Measurements from ENCODE around the gene LOXL3. TPM values are rescaled to one million over a fixed set of nuclear protein-coding genes. Genes with fewer than 3 reads are reported as not detected.

LOXL3 gene
- total and polyA plus RNA-seq, 5 experiments from 2014 or later, result 0.06 to 0.22 (median 0.10) TPM; not detected in 1

DNA sequence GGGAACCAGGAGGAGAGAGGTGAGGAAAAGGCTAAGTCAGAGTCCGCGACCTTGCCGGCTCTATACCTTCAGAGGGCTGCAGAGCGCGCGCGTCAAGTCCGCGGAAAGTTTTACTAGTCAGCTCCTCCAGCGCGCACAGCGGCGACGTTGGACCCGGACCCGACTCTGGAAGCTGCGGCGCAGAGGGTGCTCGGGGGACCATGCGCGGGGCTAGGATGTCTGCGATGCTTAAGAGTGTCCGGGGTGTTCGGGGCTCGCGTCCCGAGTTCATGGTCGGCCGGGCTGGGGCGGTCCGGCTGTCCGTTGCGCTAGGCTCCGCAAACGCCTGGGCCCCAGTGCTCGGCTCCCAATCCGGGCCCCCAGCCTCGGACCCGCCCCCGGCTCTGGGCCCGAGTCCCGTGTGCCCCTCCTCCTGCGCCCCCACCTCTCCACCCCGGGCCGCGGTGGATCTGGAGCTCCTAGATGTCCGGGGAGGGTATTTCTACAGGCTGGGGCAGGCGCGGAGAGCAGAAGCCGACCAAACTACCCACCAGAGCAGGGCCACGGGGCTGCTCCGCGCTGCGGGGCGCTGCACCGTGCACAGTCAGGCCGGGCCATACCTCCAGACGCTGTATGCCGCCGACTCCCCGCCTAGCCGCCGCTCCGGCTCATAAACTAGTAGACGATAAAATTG, 54.3 kb downstream of the LOXL3 start, which contains the start of gene LBX2:
Gene LBX2, minus strand, starts transcription at position 337 of the 673 bp plus-strand sequence. Its CDS starts 66 bp downstream, at position 271.
- peak within 1 kb of the TSS; percentile 71 to 91 (median 87) for H3K4me3 Mint-ChIP-seq
- H3K4me1 Mint-ChIP-seq, result peaks cover 16 to 56% (median 49%) of the 10 kb centered on the region in 4 donors
- ATAC-seq (peak; percentile 24 to 40), DNase-seq (peak in 2 of 10 donors; percentile 10 to 15)
- H3K9me3 Mint-ChIP-seq, result peaks cover 0 to 2% (median 0%) of the 10 kb centered on the region in 9 donors
- POLR2A ChIA-PET, result interaction anchor here (1.2 to 1.9 kb wide), 3 partner anchors 28 to 31 kb away, joined by 4 to 6 read pairs (median 4); partner anchors contain the start of genes AUP1 and HTRA2
- H3K27ac Mint-ChIP-seq, result peak within 1 kb of the TSS in 4 of 10 donors; percentile 15 to 74 (median 44)
- peaks cover 15 to 68% (median 42%) of the 10 kb centered on the region in 5 donors for H3K27me3 Mint-ChIP-seq
- peaks cover under 1 to 6% (median 6%) of the 10 kb centered on the region in 3 donors for H3K36me3 Mint-ChIP-seq

DNA sequence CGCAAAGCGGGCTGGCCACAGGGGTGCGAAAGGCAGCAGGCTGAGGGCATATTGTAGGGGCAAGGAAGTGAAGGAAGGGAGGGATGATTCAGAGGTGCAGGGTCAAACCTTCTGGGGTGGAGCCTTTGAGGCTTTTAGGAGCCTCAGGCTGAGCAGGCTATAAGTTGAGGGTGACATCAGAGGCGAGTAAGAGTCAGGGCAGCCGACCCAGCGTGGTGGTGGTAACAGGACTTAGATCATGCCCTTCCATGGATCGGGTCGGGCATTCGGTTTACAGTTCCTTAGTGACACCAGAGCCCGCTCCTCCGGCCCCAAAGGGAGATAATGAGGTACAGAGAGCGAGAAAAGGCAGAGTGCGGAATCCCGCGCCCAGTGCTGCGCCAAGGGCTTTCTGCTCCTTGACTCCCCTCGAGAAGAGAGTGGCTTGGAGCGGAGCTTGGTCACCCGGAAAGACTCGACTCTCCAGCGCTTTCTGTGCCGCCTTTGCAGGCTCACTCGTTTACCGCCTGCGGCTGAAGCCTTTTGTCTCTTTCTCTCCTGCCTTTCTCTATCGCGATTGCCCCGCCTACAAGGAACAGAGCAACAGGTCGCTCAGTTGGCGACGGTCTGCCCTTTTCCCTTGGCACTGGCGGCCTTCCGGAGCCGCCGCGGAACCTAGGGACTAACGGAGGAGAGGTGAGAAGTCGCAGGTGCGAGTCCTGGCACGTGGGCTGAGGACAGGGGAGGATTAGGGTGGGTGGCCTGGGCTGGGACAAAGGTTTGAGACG, 55.1 kb downstream of the LOXL3 start:
- Mint-ChIP-seq H3K27me3 (peaks cover 12 to 60% (median 37%) of the 10 kb centered on the region in 5 donors), H3K4me1 (peaks cover 16 to 49% (median 42%) of the 10 kb centered on the region in 4 donors), H3K36me3 (peaks cover 0 to 7% (median 6%) of the 10 kb centered on the region in 3 donors), H3K27ac (peak overlapping the region in 6 of 10 donors; percentile 11 to 72 (median 44)), H3K9me3 (peaks cover 0 to 1% (median 0%) of the 10 kb centered on the region in 9 donors), H3K4me3 (peak overlapping the region; percentile 71 to 91 (median 87))
- POLR2A ChIA-PET, result interaction anchor here (0.9 to 1.5 kb wide), 5 partner anchors 8 to 155 kb away, joined by 3 to 7 read pairs (median 4); partner anchors contain the start of genes AUP1, HTRA2, PCGF1 and SEMA4F
- peak in 1 of 10 donors; percentile 26 for DNase-seq
- peak; percentile 17 to 27 for ATAC-seq

- POLR2A ChIA-PET, result interaction anchor here (0.9 to 1.5 kb wide), 4 partner anchors 9 to 156 kb away, joined by 3 to 7 read pairs (median 4); partner anchors contain the start of genes AUP1, HTRA2, PCGF1 and SEMA4F
- DNase-seq, result peak in 1 of 10 donors; percentile 23
- H3K27me3 Mint-ChIP-seq, result peaks cover 10 to 53% (median 34%) of the 10 kb centered on the region in 5 donors
- peaks cover 0 to 13% (median 4%) of the 10 kb centered on the region in 3 donors for H3K36me3 Mint-ChIP-seq
- H3K9me3 Mint-ChIP-seq, result peaks cover 0 to 1% (median 0%) of the 10 kb centered on the region in 9 donors
- H3K27ac Mint-ChIP-seq, result peak overlapping the region in 5 of 10 donors; percentile 11 to 79 (median 29)
- peak overlapping the region; percentile 71 to 91 (median 87) for H3K4me3 Mint-ChIP-seq
- peak; percentile 31 to 44 for ATAC-seq
- peaks cover 16 to 42% (median 35%) of the 10 kb centered on the region in 4 donors for H3K4me1 Mint-ChIP-seq
Observed at GRCh38 chr2:74497777-74498499, 55.8 kb downstream of the LOXL3 start.

- DNase-seq (no peak), ATAC-seq (no peak)
- Mint-ChIP-seq H3K4me1 (peaks cover 16 to 34% (median 30%) of the 10 kb centered on the region in 4 donors), H3K27me3 (peaks cover 10 to 45% (median 32%) of the 10 kb centered on the region in 5 donors), H3K9me3 (peaks cover 0 to 1% (median 0%) of the 10 kb centered on the region in 9 donors), H3K36me3 (peaks cover 0 to 20% (median 7%) of the 10 kb centered on the region in 3 donors), H3K27ac (peak overlapping the region in 4 of 10 donors; percentile 16 to 79 (median 24)), H3K4me3 (peak overlapping the region; percentile 43 to 91 (median 86))
- POLR2A ChIA-PET, result interaction anchor here (0.9 to 1.5 kb wide), 4 partner anchors 10 to 157 kb away, joined by 3 to 7 read pairs (median 3); partner anchors contain the start of genes PCGF1, SEMA4F and WBP1
Observed at GRCh38 chr2:74496997-74497776, 56.6 kb downstream of the LOXL3 start.

GRCh38 chr2:74495440-74495839, 58.3 kb downstream of the LOXL3 start:
- Mint-ChIP-seq H3K4me3 (no peak overlapping the region), H3K27ac (peak overlapping the region in 1 of 10 donors; percentile 62), H3K9me3 (peaks cover 0 to 1% (median 0%) of the 10 kb centered on the region in 9 donors), H3K27me3 (peaks cover 8 to 28% (median 17%) of the 10 kb centered on the region in 5 donors), H3K36me3 (peaks cover 0 to 38% (median 8%) of the 10 kb centered on the region in 3 donors), H3K4me1 (peaks cover 11 to 29% (median 24%) of the 10 kb centered on the region in 4 donors)
- POLR2A ChIA-PET, result interaction anchor here (1.0 to 1.3 kb wide), 2 partner anchors 9 to 13 kb away, joined by 3 to 5 read pairs; partner anchors contain the start of genes CCDC142 and TTC31
- no peak for DNase-seq
- ATAC-seq, result no peak

GRCh38 chr2:74493546-74493945, 60.2 kb downstream of the LOXL3 start:
- POLR2A ChIA-PET, result interaction anchor here (0.5 kb wide), 1 partner anchor 14 kb away, joined by 3 read pairs; the partner anchor contains the start of gene PCGF1
- Mint-ChIP-seq H3K9me3 (peaks cover 0 to 1% (median 0%) of the 10 kb centered on the region in 9 donors), H3K27ac (peak overlapping the region in 1 of 10 donors; percentile 25), H3K27me3 (peaks cover 0 to 11% (median 5%) of the 10 kb centered on the region in 5 donors), H3K4me1 (peaks cover 8 to 12% (median 10%) of the 10 kb centered on the region in 4 donors), H3K4me3 (no peak overlapping the region), H3K36me3 (peaks cover 0 to 50% (median 12%) of the 10 kb centered on the region in 3 donors)
- ATAC-seq (no peak), DNase-seq (no peak)

DNA sequence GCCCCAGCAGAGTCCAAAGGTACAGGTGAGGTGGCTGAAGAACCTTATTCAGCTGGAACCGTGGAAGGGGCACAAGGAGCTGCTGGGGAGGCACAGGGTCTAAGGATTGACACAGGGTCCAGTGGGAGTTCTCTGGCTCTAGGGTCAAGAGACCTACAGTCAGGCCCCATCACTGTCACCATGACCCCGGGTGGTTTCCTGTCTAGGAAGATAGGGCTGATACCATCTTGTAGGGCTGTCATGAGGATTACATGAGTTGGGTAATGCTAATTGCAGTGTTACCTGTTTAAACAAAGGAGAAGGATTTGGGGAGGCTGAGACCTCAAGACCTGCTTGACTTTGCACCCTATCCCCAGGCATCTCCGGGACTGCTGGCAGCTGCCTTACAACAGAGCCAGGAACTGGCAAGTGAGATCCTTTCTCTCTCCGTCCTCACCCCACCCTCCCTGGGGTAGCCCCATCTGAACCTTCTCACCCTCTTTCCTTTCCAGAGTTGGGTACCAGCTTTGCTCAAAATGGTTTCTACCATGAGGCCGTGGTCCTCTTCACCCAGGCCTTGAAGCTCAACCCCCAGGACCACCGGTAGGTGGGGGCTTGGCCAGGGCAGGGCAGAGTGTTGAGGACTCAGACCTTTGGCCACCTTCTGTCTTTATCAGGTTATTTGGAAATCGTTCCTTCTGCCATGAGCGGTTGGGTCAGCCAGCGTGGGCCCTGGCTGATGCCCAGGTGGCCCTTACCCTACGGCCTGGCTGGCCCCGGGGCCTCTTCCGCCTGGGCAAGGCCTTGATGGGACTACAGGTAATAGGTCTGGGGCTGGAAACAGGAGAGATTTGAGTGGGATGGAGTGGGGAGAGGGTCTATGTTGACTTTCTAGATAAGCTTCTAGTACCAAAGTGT, 61.8 kb downstream of the LOXL3 start:
- H3K27ac Mint-ChIP-seq, result peak overlapping the region in 1 of 10 donors; percentile 32
- POLR2A ChIA-PET, result no interaction called here
- no peaks in the 10 kb centered on the region for H3K27me3 Mint-ChIP-seq
- H3K9me3 Mint-ChIP-seq, result peaks cover 0 to 1% (median 0%) of the 10 kb centered on the region in 9 donors
- DNase-seq, result no peak
- ATAC-seq, result no peak
- H3K36me3 Mint-ChIP-seq, result peaks cover 0 to 56% (median 12%) of the 10 kb centered on the region in 3 donors
- H3K4me1 Mint-ChIP-seq, result peaks cover 0 to 6% (median 2%) of the 10 kb centered on the region in 4 donors
- no peak overlapping the region for H3K4me3 Mint-ChIP-seq

- Mint-ChIP-seq H3K27ac (no peak overlapping the region), H3K27me3 (no peaks in the 10 kb centered on the region), H3K4me1 (peaks cover 4 to 13% (median 8%) of the 10 kb centered on the region in 4 donors), H3K36me3 (peaks cover 0 to 74% (median 14%) of the 10 kb centered on the region in 3 donors), H3K9me3 (no peaks in the 10 kb centered on the region), H3K4me3 (no peak overlapping the region)
- ATAC-seq (no peak), DNase-seq (no peak)
- POLR2A ChIA-PET, result no interaction called here
Observed at GRCh38 chr2:74489906-74490305, 63.8 kb downstream of the LOXL3 start.

DNA sequence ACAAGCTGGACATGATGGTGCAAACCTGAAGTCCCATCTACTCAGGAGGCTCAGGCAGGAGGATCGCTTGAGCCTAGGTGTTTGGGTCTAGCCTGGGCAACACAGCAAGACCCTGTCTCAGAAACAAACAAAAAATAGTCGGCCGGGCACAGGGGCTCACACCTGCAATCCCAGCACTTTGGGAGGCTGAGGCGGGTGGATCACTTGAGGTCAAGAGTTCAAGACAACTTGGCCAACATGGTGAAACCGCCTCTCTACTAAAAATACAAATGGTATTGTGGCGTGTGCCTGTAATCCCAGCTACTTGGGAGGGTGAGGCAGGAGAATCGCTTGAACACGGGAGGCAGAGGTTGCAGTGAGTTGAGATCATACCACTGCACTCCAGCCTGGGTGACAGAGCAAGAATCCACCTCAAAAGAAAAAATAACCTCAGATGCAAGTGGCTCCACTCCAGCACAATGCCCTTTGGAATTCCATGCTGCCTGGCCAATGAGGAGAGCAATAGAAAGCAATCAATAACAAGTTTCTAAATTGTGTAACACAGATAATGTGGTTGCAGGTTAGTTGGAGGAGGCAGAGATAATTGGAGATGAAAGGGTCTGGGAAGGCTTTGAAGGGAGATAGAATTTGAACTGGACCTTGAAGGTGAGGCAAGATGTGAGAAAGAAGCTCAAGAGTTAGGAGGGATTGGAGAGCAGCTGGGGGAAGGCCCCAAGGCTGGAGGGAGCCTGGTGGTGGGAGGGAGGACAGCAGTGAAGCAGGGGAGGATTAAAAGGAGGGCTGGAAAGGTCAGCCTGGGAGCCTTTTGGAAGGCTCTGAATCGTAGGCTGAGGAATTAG, 64.9 kb downstream of the LOXL3 start:
- ATAC-seq (no peak), DNase-seq (no peak)
- Mint-ChIP-seq H3K4me1 (peaks cover 6 to 17% (median 9%) of the 10 kb centered on the region in 4 donors), H3K9me3 (no peaks in the 10 kb centered on the region), H3K4me3 (no peak overlapping the region), H3K27ac (peak overlapping the region in 2 of 10 donors; percentile 49 to 75), H3K36me3 (peaks cover 0 to 70% (median 11%) of the 10 kb centered on the region in 3 donors), H3K27me3 (no peaks in the 10 kb centered on the region)
- POLR2A ChIA-PET, result no interaction called here

Measured in naive thymus-derived CD8-positive, alpha-beta T cell (primary cell).